HFFc6 (cell line): ENCODE data around the gene ERC2. TPM values are rescaled to one million over a fixed set of nuclear protein-coding genes. Genes with fewer than 3 reads are reported as not detected.

ENCODE experiments used
- DNase-seq: peaks from one replicate; pipeline ENCODE4 v3.0.0-alpha.2; 2018
- H3K27ac Mint-ChIP-seq: 2 replicates; pipeline ENCODE4 v1.8.0; 2020; ENCODE audit warnings: mild to moderate bottlenecking, mixed read lengths
- H3K27me3 Mint-ChIP-seq: 2 replicates; pipeline ENCODE4 v1.8.0; 2021; ENCODE audit warnings: mild to moderate bottlenecking, moderate library complexity, mixed read lengths; ENCODE audit not compliant: insufficient read depth
- H3K36me3 Mint-ChIP-seq: 2 replicates; pipeline ENCODE4 v1.8.0; 2021; ENCODE audit warnings: low read depth, mixed read lengths
- H3K4me1 Mint-ChIP-seq: 2 replicates; pipeline ENCODE4 v1.8.0; 2020; ENCODE audit warnings: low read depth, mixed read lengths
- H3K4me3 Mint-ChIP-seq: 2 replicates; pipeline ENCODE4 v1.8.0; 2020; ENCODE audit warnings: mild to moderate bottlenecking, moderate library complexity, mixed read lengths
- H3K9me3 Mint-ChIP-seq: 2 replicates; pipeline ENCODE4 v1.8.0; 2020; ENCODE audit warnings: mild to moderate bottlenecking, mixed read lengths
- CTCF ChIP-seq: fragments of 200-600 bp; sonication (generic); IDR thresholded peaks from 2 replicates; pipeline ENCODE4 v1.5.0; 2021; ENCODE audit warnings: antibody characterized with exemption, mild to moderate bottlenecking
- total RNA-seq, 6 experiments: library from RNA; stranded (reverse); fragmentation: NEBNext Ultra II Directional; extraction: Animal tissue kit (Norgen Biotek cat#: 25700); gene quantifications; 2 replicates in 1 of 6; 3 replicates in 5 of 6; pipeline ENCODE4 v1.2.3, GENCODE V29; 2021

ERC2 gene
- total RNA-seq, 6 experiments from 2014 or later = 0.11 TPM; not detected in 5

DNA sequence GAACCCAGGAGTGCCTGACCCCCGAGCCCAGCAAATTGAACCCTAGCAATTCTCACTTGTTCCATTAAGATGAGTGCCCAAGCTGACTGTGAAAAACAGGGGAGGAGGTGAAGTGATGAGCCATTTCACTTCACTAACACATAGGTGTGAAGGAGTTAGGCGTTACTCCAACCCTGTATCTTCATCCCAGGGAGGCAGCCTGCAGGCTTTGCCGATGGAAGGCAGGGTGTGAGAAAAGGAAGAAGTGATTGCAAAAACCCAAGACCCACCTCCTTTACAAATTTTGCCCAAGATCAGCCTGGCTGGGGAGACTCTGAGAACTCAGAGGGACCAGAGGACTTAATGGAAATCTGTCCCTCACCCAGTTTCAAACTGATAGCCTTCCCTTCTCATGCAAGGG is 851.5 kb downstream of the ERC2 start:
- Mint-ChIP-seq H3K27me3 (peaks cover 3% of the 10 kb centered on the region; the same call in 1 of the 2 replicates), H3K9me3 (no peaks in the 10 kb centered on the region), H3K4me1 (peaks cover 43% of the 10 kb centered on the region), H3K36me3 (no peaks in the 10 kb centered on the region), H3K27ac (no peak overlapping the region), H3K4me3 (no peak overlapping the region)
- no peak for DNase-seq
- TF ChIP-seq CTCF = no peak

- no peak for DNase-seq
- TF ChIP-seq CTCF = no peak
- Mint-ChIP-seq H3K4me1 (peaks cover 33% of the 10 kb centered on the region), H3K27ac (peak overlapping the region; percentile 3; the same call in 1 of the 2 replicates), H3K4me3 (no peak overlapping the region), H3K27me3 (peaks cover 3% of the 10 kb centered on the region; the same call in 1 of the 2 replicates), H3K9me3 (no peaks in the 10 kb centered on the region), H3K36me3 (no peaks in the 10 kb centered on the region)
These were observed 852.5 kb downstream of the ERC2 start for GRCh38 chr3:55615694-55616295.

- Mint-ChIP-seq H3K27me3 (peaks cover 7% of the 10 kb centered on the region; the same call in 1 of the 2 replicates), H3K4me3 (no peak overlapping the region), H3K4me1 (peaks cover 27% of the 10 kb centered on the region), H3K27ac (no peak overlapping the region), H3K36me3 (no peaks in the 10 kb centered on the region), H3K9me3 (no peaks in the 10 kb centered on the region)
- DNase-seq = no peak
- TF ChIP-seq CTCF = no peak
These were observed 853.1 kb downstream of the ERC2 start for GRCh38 chr3:55615039-55615693.

GRCh38 chr3:55611121-55611520 is 857.1 kb downstream of the ERC2 start:
- no peak for DNase-seq
- Mint-ChIP-seq H3K4me1 (peaks cover 14% of the 10 kb centered on the region; the same call in 1 of the 2 replicates), H3K36me3 (no peaks in the 10 kb centered on the region), H3K9me3 (no peaks in the 10 kb centered on the region), H3K4me3 (no peak overlapping the region), H3K27me3 (peaks cover 15% of the 10 kb centered on the region), H3K27ac (no peak overlapping the region)
- TF ChIP-seq CTCF = no peak

DNA sequence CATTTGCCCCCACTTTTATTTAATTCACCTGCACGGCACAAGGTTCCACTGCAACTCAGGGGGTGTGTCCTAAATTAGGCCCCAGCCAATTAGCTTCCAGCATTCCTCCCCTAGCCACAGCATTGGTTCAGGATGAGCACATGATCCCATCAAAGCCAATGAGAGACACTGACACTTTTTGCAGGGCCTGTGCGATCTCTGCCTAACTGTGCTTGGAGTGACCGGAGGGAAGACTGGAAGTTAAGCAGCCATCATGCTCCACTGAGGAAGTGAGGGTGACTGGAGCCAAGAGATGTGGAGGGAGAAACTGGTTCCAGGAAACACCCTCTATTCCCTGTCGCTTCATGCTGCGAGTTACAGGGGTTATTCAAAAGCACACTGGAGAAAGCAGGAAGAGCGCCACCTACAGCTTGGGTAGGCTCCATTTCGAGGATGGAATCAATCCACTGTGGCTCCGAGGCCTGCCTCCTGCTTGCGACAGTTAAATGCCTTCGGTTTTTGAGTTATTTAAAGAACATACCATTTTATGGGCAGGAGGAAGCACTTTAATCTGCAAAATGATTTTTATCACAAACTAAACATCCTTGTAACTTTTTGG is 858.9 kb downstream of the ERC2 start:
- Mint-ChIP-seq H3K4me1 (no peaks in the 10 kb centered on the region; the same call in 1 of the 2 replicates), H3K27me3 (peaks cover 13% of the 10 kb centered on the region), H3K4me3 (no peak overlapping the region), H3K27ac (no peak overlapping the region), H3K36me3 (no peaks in the 10 kb centered on the region), H3K9me3 (no peaks in the 10 kb centered on the region)
- peak; percentile 47 for TF ChIP-seq CTCF
- no peak for DNase-seq
